GM19438 (cell line): Measurements from ENCODE around the gene INPP4A.

Experiments
- ATAC-seq: cut with Tn5 transposase; IDR thresholded peaks from one replicate; pipeline ENCODE4 v1.9.1; 2021; ENCODE audit warnings: low read depth; ENCODE audit not compliant: unreplicated experiment

Gene INPP4A

DNA sequence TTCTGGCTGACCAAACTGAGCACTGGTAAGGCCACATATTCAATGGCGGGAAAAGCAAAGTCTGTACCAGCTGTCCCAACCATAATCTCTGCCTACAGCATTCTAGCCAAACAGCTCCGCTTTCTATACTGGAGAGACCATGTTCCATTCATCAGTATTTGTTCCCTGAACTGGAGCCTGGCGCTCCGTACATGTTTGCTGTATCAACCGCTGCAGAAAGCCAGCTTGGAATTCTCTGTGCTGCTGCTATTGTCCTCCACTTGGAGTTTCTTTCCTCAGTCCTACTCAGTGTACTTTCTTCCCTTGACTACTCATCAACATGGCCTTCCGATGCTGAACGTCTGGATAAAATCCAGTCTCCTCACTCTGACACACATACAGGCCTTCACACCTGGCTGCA, 161.8 kb downstream of the INPP4A start:
- no peak for ATAC-seq

DNA sequence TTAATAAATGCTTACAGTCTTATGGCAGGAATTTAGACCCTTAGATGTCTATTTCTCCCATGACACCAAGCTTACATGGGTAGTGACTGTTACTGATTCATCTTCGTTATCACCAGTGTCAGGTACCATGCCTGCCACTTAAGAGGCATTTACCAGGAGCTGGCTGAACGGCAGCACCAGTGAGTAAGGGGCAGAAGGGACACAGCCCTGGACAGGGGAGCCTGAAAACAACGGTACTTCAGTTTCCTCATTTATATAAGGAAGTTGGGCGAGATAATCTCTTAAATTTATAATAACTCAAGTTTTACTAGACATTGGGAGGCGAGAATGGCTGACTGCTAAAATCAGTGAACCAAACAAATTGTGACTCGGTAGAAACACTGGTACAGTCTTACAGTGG, 162.4 kb downstream of the INPP4A start:
- no peak for ATAC-seq

DNA sequence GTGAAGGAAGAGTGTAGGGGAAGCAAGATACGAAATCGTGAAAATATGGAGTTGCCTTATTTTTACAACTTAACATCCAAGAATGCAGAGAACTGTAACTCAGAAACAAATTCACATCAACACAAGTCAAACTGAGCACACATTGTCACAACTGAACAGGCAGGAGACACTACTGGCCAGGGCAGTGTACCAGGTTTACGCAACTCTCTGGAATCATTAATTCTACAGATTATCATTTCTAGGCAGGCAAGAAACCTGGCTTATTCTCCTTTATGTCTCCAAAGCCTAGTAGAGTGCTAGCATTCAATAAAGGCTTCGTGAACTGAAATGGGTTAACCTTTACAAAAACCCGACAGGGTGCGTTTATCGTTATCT, 163.1 kb downstream of the INPP4A start:
- ATAC-seq, result no peak

DNA sequence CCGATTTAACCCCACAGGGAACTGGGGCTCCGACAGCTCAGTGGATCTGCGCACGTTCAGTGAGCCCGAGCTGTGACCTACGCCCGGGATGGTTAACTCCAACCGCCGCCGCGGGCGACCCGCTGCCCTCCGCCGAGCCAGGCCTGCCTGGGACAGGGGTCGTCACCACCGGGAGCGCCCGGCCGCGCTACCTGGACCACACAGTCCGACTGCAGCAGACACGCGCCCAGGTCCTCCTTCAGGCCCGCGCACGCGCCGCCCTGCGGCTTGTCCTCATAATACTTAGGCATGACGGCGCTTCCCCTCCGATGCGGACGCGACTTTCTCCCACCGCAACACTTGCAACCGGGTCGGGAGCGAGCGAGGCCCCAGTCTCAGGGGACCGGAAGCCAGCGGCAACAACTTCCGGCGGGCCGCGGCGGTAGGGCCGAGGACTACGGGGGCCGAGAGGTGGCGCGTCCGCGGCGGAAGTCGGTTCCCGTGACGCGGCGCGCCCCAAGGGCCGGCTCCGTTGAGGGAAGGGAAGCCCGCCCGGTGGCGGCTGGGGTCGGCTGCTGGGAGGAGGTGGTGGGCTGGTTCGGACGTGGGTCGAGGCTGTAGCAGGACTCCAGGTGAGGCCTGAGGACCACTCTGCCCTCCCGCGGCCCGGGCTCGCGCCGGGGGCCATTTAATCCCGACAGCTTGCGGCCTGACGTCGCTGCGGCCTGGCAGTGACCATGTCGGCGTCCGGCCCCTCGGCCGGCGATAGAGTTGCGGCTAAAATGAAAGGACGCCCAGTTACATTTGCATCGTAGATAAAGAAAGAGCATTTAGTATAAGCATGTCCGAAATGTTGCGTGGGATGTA, 163.7 kb downstream of the INPP4A start, which contains the start of the genes COA5 and UNC50:
TSS of gene COA5 (minus strand) at position 397 of the 846 bp plus-strand sequence. CDS start at position 290, 107 bp downstream.
TSS of gene UNC50 (plus strand) at position 474 of the 846 bp plus-strand sequence. CDS start 1,171 bp downstream, outside the sequence.
- peak; percentile 83 for ATAC-seq

DNA sequence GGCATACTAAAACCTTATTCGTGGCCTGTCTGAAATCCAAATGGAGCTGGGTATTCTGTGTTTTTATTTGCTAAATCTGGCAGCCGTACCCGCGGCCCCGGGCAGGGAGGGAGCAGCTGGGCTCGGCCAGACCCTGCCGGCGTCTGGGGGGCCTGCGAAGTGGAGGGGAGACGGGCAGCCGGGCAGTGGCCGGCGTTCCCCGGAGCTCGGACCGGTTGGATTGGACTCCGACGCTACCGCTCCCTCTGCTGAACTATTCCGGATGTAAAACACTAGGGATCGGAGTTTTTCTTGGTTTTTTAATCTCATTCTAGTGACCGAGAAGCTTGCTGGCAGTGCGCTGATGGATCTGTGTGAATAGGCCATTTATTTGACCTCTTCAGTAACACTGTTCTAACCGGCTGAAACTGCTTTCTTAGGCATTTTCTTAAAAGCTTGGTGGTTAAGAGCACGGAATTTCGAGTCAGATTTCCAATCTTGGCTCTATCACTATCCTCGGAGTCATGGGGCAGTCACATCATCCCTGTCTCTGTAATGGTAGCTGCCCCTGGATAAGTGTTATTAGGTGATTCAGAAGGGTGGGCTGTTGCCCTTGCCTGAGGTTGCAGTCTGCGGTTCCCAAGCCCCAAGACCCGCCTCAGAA, 164.4 kb downstream of the INPP4A start:
- no peak for ATAC-seq

DNA sequence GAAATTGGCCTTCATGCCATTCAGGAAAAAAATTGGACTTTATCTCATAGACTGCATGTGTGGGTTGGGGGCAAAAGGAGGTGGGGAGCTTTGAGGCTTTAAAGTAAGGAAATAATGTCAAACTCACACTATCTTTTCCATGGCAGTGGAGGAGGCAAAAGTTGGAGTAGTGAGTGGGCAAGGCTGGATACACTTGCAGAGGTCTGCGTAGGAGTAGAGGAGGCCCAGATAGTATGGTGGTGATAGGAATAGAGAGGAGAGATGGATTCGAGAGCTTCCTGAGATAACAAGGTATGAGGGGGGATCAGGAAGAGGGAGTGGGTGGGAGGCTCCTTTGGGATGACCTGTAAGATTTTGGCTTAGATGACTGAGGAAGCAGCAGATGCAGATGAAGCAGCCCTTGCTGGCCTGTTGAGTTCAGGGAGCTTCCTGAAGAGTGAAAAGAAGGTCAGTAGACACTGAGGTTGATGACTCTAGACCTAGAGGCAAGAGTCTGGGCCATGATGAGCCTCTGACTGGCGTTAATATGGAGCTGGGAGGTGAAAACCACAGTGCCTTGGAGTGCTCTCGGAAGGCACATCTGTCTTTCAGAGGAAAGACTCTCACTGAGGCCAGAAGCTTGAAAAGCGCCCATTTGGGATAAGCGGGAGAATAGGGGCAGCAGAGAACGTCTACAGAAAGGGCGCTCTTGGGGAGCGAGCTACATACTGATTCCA, 169.5 kb downstream of the INPP4A start:
- ATAC-seq, result no peak

DNA sequence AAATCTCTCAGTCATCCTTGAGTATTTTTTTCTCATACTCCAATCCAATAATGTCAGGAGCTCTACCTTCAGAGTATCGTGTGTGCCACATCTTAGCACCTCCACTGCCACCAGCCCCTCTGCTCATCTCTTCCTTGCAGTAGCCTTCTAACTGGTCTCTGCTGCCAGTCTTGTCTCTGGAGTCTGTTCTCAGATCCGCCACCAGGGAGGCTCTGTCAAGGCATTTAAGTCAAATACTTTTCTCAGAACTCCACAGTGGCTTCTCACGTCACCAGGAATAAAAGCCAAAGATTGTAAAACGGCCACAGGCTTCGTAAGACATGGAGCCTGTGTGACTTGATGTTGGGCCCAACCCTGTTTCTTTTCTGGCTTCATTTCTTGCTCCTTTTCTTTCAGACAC, 170.8 kb downstream of the INPP4A start:
- no peak for ATAC-seq

DNA sequence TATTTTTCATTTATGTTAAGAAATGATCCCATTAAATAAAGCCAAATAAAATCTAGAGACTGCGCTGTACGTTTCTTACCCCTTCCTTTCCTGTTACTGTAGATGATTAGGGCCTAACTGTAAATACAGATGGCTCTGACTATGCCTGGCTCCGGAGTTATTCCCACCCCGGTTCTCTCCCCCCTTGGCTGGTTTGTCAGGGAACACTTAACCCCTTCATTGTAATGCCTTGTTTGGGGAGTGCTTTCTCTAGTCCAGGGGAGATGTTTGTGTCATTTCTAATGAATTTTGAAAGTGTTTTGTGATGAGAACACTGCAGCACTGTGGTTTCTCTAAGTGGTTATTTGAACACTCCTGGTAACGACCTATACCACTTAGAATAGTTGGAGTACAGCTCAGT, 172.5 kb downstream of the INPP4A start:
- ATAC-seq, result no peak

DNA sequence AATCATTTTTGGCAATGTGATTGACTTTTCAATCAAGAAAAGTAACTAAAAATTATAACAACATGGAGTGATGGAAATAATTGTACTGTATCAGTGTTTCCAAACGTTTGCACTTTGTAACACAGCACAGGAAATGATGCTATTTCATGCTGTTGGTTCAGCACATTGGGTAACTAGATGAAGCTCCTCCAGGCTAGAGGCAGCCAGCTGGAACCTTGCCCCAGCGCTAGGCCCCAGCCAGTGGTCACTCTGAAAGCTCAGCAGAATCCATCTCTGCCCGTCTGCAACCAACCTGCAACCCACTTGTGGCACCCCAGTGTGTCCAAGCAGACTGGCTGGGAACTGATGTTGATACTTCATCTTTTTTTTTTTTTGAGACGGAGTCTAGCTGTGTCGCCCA, 179.0 kb downstream of the INPP4A start:
- no peak for ATAC-seq

DNA sequence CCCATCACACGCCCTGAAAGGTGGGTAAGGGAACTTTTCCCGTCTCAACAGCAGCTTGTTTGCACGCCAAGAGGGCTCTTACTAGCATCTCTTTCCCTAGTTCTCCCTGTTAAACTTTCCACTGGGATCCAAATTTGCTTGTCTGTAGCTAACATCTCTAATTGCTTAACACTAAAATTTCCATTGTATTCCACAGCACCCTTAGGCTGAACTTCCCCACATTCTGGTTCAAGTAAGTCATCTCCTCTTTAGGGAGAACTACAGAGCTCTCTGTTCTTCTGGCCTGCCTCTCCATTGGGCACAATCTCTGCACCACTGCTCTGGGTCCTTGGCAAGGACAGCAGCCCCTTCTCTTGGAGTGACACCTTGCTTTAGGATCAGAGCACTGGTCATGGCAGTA, 187.7 kb downstream of the INPP4A start:
- no peak for ATAC-seq

DNA sequence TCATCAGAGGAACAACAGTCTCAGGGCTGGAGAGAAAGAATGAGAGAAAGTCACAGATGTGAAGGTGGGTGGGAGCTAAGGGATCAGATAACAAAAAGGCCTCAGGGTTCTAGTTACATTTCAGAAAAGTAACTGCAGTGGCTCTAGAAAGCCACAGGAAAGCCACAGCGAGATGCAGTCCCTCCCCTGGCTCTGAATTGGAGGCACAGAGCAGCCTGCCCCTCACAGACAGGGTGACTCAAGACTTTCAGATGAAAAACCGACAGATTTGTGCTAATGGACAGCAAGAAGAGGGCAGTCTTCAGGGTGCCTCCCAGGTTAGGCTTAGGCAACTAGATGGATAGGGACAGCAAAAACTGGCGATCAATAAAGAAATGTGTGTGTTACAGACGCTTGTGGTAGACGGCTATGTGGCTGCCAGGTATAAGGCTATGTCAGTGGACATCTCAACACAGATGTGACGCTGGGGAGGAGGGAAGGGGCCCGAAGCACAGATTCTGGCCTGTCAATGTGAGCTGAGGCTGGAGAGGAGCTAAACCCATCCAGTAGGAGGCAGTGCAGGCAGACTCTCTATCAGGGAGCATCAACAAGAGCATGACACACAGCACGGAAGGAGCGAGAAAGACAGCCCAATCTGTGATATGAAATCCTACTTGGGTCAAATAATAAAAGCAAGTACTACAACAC, 189.9 kb downstream of the INPP4A start:
- no peak for ATAC-seq

DNA sequence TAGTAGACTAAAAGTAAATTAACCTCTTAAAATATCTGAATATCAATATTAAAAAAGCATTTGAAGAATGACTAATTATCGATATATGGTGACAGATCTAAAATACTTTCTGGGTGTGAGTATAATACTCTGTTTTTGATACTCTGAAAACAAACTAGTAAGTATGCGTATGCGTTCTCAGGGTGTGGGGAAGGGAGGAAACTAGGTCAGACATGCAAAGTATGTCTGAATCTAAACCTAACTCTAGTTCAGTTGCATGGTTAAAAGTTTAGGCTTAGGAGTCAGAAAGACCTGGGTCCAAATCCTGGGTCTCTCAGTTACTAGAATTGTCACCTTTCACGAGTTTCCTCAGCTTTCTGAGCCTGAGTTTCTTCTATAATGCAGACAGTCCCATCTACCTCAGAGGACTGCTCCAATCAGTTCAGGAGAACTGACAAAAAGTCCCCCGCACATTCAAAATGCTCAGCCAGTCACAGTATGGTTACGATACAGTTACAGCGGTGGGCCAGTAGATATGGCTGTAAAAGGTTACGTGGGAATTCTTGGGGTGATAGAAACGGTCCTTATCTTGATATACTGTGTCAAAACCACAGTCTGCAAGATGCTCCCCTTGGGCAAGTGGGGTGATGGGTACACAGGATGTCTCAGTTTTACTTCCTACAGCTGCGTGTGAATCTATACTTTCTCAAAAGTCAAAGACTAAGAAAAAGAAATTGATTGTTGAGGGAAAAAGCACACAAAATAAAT, 192.9 kb downstream of the INPP4A start:
- peak; percentile 91 for ATAC-seq

DNA sequence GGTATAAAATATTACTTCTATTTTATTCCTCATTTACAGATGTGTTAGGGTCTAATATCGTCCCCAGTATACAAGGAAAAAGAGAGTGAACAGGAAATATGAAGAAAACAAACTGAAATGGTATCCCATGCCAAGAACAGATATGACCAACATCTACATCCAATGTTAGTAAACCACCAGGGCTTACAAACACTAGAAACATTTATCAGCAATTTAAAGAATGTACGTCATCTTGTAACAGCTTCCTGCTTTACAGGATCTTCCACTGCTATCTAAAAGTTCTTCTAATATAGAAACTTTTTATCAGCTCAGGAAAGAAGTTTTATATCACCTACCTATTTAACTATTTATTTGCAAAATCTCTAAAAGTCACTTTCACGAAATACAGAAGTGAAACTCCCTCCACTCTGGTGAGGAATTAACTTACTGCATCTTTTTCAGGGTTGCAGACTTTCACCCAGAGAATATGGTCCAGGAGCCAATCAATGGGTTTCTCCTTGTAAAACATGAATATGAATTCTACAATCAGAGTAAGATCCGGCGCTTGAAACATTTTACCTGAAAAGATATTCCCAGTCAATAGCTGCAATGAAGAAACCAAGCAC, 198.9 kb downstream of the INPP4A start:
- no peak for ATAC-seq
